ENCODE measurements around the gene SLIT1.

SLIT1 gene

DNA sequence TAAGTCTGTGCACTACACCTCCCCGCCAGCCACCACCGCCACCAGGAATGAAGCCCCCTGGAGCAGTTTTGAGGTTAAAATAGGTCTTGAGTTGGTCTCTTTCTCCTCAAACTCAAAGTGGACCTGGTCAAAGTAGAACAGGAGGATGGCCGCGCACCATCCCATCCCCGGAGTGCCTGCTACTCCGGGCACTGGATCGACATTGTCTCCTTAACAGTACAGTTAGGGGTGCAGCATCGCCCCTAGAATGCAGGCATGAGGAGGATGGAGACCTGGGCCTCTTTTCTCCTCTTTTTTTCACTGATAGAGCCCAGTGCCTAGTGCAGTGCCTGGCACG is 145.5 kb downstream of the SLIT1 start:
- no peak overlapping the region for H3K9ac ChIP-seq (ENCODE audit: low read length)
- H4K20me1 ChIP-seq (ENCODE audit: low read depth, low read length): no peaks in the 10 kb centered on the region
- H3K9me3 ChIP-seq (ENCODE audit: insufficient read depth, low read length): no peaks in the 10 kb centered on the region

DNA sequence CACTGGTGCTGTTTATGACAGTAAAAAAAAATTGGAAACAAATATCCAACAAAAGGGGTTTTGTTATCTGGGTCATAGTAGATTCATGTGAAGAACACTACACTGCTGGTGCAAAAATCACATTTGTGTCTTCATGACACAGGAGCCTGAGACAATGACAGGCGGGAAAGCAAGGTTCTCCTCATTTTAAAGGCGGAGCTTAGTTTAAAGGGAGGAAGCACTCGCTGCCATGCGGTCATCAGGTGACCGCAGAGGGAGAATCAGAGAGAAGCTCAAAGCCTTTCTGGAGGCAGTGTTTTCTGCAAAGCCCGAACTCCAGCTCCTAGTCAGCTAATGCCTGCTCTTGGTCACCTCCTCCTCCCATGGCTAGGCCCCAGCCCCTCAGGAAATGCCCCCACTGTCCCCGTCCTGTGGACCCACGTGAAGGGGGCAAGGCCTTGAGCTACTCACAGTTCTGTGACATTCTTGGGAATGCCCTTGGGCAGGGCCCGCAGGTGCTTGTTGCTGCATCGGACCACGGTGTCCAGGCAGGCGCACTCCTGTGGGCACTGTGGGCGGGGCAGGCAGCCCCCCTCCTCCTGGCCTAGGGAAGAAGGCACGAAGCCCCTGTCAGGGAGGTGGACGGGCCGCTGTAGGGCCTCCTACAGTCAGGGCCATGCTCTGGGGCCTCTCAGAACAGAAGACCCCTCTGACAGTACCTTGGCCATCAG is 146.1 kb downstream of the SLIT1 start:
- Histone ChIP-seq H3K4me3 (ENCODE audit: insufficient read depth, low read length, poor library complexity, severe bottlenecking) (no peak overlapping the region), H2AFZ (ENCODE audit: low read depth, low read length, severe bottlenecking) (no peak overlapping the region), H3K79me2 (ENCODE audit: insufficient read depth, low read length) (no peaks in the 10 kb centered on the region), H3K9me3 (ENCODE audit: insufficient read depth, low read length) (no peaks in the 10 kb centered on the region), H3K27ac (ENCODE audit: low read depth, low read length) (no peak overlapping the region), H3K27me3 (ENCODE audit: low read length) (no peaks in the 10 kb centered on the region), H4K20me1 (ENCODE audit: low read depth, low read length) (no peaks in the 10 kb centered on the region), H3F3A (ENCODE audit: insufficient read depth) (no peaks in the 10 kb centered on the region), H3K4me2 (ENCODE audit: low read depth, low read length, poor library complexity, severe bottlenecking) (no peak overlapping the region), H3K9ac (ENCODE audit: low read length) (no peak overlapping the region), H3K9me2 (replicated peaks; ENCODE audit: insufficient read depth, low read length) (no peaks in the 10 kb centered on the region), H3K36me3 (ENCODE audit: low read length) (no peaks in the 10 kb centered on the region)
- no peak for TF ChIP-seq EZH2phosphoT487 (conservative IDR thresholded peaks at IDR 0.05; ENCODE audit: low read length)
- TF ChIP-seq, protein P1, sequence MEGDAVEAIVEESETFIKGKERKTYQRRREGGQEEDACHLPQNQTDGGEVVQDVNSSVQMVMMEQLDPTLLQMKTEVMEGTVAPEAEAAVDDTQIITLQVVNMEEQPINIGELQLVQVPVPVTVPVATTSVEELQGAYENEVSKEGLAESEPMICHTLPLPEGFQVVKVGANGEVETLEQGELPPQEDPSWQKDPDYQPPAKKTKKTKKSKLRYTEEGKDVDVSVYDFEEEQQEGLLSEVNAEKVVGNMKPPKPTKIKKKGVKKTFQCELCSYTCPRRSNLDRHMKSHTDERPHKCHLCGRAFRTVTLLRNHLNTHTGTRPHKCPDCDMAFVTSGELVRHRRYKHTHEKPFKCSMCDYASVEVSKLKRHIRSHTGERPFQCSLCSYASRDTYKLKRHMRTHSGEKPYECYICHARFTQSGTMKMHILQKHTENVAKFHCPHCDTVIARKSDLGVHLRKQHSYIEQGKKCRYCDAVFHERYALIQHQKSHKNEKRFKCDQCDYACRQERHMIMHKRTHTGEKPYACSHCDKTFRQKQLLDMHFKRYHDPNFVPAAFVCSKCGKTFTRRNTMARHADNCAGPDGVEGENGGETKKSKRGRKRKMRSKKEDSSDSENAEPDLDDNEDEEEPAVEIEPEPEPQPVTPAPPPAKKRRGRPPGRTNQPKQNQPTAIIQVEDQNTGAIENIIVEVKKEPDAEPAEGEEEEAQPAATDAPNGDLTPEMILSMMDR (IDR thresholded peaks at IDR 0.05; ENCODE audit: insufficient read depth, low read length, poor library complexity, severe bottlenecking): no peak

More for the DNA sequence above, 145.5 kb downstream of the SLIT1 start:
- no peaks in the 10 kb centered on the region for H3K36me3 ChIP-seq (ENCODE audit: low read length)
- H3F3A ChIP-seq (ENCODE audit: insufficient read depth): no peaks in the 10 kb centered on the region
- no peak overlapping the region for H2AFZ ChIP-seq (ENCODE audit: low read depth, low read length, severe bottlenecking)
- H3K27me3 ChIP-seq (ENCODE audit: low read length): no peaks in the 10 kb centered on the region
- H3K79me2 ChIP-seq (ENCODE audit: insufficient read depth, low read length): no peaks in the 10 kb centered on the region
- no peak overlapping the region for H3K4me3 ChIP-seq (ENCODE audit: insufficient read depth, low read length, poor library complexity, severe bottlenecking)
- no peak overlapping the region for H3K27ac ChIP-seq (ENCODE audit: low read depth, low read length)
- no peak overlapping the region for H3K4me2 ChIP-seq (ENCODE audit: low read depth, low read length, poor library complexity, severe bottlenecking)
- H3K9me2 ChIP-seq (replicated peaks; ENCODE audit: insufficient read depth, low read length): no peaks in the 10 kb centered on the region
- no peak for TF ChIP-seq EZH2phosphoT487 (conservative IDR thresholded peaks at IDR 0.05; ENCODE audit: low read length)
- TF ChIP-seq, protein P1 (IDR thresholded peaks at IDR 0.05; ENCODE audit: insufficient read depth, low read length, poor library complexity, severe bottlenecking): no peak

DNA sequence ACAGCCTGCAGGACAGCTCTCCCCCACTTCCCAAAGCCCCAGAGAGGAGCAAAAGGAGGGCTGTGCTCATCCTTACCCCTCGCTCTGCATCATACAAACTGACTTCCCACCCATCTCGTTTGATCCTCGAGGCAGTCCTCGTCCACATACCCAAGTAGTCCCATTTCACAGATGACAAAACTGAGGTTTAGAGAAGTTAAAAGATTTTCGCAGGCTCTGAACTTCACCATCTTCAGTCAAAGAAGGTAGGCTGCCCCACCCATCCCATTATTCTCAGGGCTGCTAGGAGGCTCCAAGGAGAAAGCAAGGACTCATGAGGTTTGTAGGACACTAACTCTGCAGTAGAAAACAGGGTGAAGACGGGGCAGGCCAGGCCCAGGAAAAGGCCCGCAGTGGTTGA is 147.1 kb downstream of the SLIT1 start:
- Histone ChIP-seq H3K36me3 (ENCODE audit: low read length) (no peaks in the 10 kb centered on the region), H3K9me3 (ENCODE audit: insufficient read depth, low read length) (no peaks in the 10 kb centered on the region), H3K9me2 (replicated peaks; ENCODE audit: insufficient read depth, low read length) (no peaks in the 10 kb centered on the region), H4K20me1 (ENCODE audit: low read depth, low read length) (no peaks in the 10 kb centered on the region), H3K4me3 (ENCODE audit: insufficient read depth, low read length, poor library complexity, severe bottlenecking) (no peak overlapping the region), H3K27ac (ENCODE audit: low read depth, low read length) (no peak overlapping the region), H3K27me3 (ENCODE audit: low read length) (no peaks in the 10 kb centered on the region), H3F3A (ENCODE audit: insufficient read depth) (no peaks in the 10 kb centered on the region), H3K4me2 (ENCODE audit: low read depth, low read length, poor library complexity, severe bottlenecking) (no peak overlapping the region), H3K79me2 (ENCODE audit: insufficient read depth, low read length) (no peaks in the 10 kb centered on the region), H3K9ac (ENCODE audit: low read length) (no peak overlapping the region), H2AFZ (ENCODE audit: low read depth, low read length, severe bottlenecking) (no peak overlapping the region)
- TF ChIP-seq, protein P1 (IDR thresholded peaks at IDR 0.05; ENCODE audit: insufficient read depth, low read length, poor library complexity, severe bottlenecking): no peak
- TF ChIP-seq EZH2phosphoT487 (conservative IDR thresholded peaks at IDR 0.05; ENCODE audit: low read length): no peak

All from SU-DHL-6 (cell line).